Glutamatergic neuron (in vitro differentiated cells): ENCODE data around the gene BMI1. TPM values are rescaled to one million over a fixed set of nuclear protein-coding genes. Genes with fewer than 3 reads are reported as not detected.

ENCODE experiments used
- DNase-seq: peaks from one replicate; pipeline ENCODE4 v3.0.0; 2022
- H3K27ac Mint-ChIP-seq: one replicate; pipeline ENCODE4 v1.8.0; 2020; ENCODE audit warnings: mild to moderate bottlenecking, mixed read lengths, inconsistent platforms; ENCODE audit not compliant: unreplicated experiment
- H3K27me3 Mint-ChIP-seq: one replicate; pipeline ENCODE4 v1.8.0; 2020; ENCODE audit warnings: mild to moderate bottlenecking, moderate library complexity, mixed read lengths, inconsistent platforms; ENCODE audit not compliant: unreplicated experiment
- H3K36me3 Mint-ChIP-seq: one replicate; pipeline ENCODE4 v1.8.0; 2020; ENCODE audit warnings: mild to moderate bottlenecking, mixed read lengths, inconsistent platforms; ENCODE audit not compliant: unreplicated experiment
- H3K4me1 Mint-ChIP-seq: one replicate; pipeline ENCODE4 v1.8.0; 2020; ENCODE audit warnings: mild to moderate bottlenecking, low read depth, mixed read lengths, inconsistent platforms; ENCODE audit not compliant: unreplicated experiment
- H3K4me3 Mint-ChIP-seq: one replicate; pipeline ENCODE4 v1.8.0; 2020; ENCODE audit warnings: mild to moderate bottlenecking, mixed read lengths, inconsistent platforms; ENCODE audit not compliant: unreplicated experiment
- H3K9me3 Mint-ChIP-seq: one replicate; pipeline ENCODE4 v1.8.0; 2020; ENCODE audit warnings: mild to moderate bottlenecking, moderate library complexity, mixed read lengths, inconsistent platforms; ENCODE audit not compliant: unreplicated experiment
- total RNA-seq: library from RNA; stranded (reverse); fragmentation: NEBNext Ultra II Directional; extraction: Animal tissue kit (Norgen Biotek cat#: 25700); gene quantifications from one replicate; pipeline ENCODE4 v1.2.1, GENCODE V29; 2021; ENCODE audit not compliant: unreplicated experiment
- TF ChIP-seq, protein P1 (sequence below): fragments of 200-600 bp; sonication (generic); IDR thresholded peaks from one replicate; pipeline ENCODE4 v1.5.0; 2021; ENCODE audit not compliant: partially characterized antibody, unreplicated experiment

Gene BMI1
- total RNA-seq, 1 donor from 2014 or later, result 23.3 TPM

DNA sequence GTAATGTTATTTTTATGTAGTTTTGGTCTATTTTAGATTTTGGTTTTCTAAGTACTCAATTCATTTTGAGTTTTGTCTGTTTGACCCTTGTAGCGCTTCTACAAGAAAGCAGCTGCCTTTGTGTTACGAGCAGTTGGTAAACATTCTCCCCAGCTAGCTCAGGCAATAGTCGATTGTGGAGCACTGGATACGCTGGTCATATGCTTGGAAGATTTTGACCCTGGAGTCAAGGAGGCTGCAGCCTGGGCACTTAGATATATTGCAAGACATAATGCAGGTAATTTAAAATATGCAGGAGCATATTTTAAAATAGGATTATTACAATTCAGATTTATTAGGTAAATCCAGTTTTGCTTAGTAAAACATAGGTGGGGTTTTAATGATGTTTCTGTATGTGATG, 47.5 kb downstream of the BMI1 start:
- Mint-ChIP-seq H3K9me3 (no peaks in the 10 kb centered on the region), H3K27me3 (no peaks in the 10 kb centered on the region), H3K4me1 (no peaks in the 10 kb centered on the region), H3K36me3 (no peaks in the 10 kb centered on the region), H3K4me3 (no peak overlapping the region), H3K27ac (no peak overlapping the region)
- no peak for DNase-seq
- TF ChIP-seq, protein P1, sequence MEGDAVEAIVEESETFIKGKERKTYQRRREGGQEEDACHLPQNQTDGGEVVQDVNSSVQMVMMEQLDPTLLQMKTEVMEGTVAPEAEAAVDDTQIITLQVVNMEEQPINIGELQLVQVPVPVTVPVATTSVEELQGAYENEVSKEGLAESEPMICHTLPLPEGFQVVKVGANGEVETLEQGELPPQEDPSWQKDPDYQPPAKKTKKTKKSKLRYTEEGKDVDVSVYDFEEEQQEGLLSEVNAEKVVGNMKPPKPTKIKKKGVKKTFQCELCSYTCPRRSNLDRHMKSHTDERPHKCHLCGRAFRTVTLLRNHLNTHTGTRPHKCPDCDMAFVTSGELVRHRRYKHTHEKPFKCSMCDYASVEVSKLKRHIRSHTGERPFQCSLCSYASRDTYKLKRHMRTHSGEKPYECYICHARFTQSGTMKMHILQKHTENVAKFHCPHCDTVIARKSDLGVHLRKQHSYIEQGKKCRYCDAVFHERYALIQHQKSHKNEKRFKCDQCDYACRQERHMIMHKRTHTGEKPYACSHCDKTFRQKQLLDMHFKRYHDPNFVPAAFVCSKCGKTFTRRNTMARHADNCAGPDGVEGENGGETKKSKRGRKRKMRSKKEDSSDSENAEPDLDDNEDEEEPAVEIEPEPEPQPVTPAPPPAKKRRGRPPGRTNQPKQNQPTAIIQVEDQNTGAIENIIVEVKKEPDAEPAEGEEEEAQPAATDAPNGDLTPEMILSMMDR, result no peak

DNA sequence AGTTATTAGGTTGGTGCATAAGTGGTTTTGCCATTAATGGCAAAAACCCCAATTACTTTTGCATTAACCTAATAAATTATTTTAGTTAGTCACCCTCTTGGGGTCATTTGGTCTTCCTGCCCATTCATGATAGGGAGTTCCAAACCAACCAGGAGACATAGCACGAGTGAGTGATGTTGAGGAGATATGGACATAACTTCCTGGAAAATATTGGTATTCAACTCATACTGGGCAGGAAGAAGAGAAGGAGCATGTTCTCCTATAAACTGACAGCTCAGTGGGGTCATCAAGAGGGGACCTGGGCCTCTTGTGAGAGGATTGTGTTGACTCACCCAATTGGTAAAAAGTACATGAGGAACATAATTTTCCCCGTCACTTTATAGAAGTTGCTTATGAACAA, 48.1 kb downstream of the BMI1 start:
- H3K27me3 Mint-ChIP-seq, result no peaks in the 10 kb centered on the region
- no peak overlapping the region for H3K27ac Mint-ChIP-seq
- H3K9me3 Mint-ChIP-seq, result no peaks in the 10 kb centered on the region
- no peak overlapping the region for H3K4me3 Mint-ChIP-seq
- TF ChIP-seq, protein P1, result no peak
- H3K36me3 Mint-ChIP-seq, result no peaks in the 10 kb centered on the region
- H3K4me1 Mint-ChIP-seq, result no peaks in the 10 kb centered on the region
- no peak for DNase-seq

DNA sequence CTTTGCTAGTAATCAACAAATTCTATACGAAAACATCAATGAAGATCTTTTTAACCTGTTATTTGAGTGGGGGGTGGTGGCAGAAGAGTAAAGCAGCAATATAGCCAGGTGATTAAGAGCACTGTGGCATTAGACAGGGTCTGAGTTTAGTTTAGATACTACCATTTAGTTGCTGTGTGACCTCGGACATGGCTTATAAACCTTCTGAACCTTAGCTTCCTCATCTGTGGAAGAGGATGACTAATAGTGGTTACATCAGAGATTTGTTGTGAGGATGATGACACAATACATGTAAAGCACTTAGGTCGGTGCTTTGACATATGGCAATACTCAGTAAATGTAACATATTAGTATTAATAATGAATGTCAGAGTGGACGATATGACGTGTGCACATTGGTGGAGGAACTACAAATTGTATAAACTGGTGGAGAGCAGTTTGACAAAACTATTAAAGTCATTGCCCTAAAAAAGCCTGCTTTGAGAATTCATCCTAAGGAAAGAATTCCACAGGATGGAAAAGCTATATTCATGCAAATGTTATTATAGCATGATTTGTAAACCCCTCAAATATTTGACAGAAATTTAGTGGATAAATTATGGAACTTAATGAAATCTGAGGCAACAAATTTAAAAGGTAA, 48.7 kb downstream of the BMI1 start:
- H3K36me3 Mint-ChIP-seq, result no peaks in the 10 kb centered on the region
- H3K27me3 Mint-ChIP-seq, result no peaks in the 10 kb centered on the region
- H3K9me3 Mint-ChIP-seq, result no peaks in the 10 kb centered on the region
- H3K4me1 Mint-ChIP-seq, result no peaks in the 10 kb centered on the region
- TF ChIP-seq, protein P1, result no peak
- no peak overlapping the region for H3K4me3 Mint-ChIP-seq
- no peak for DNase-seq
- no peak overlapping the region for H3K27ac Mint-ChIP-seq

DNA sequence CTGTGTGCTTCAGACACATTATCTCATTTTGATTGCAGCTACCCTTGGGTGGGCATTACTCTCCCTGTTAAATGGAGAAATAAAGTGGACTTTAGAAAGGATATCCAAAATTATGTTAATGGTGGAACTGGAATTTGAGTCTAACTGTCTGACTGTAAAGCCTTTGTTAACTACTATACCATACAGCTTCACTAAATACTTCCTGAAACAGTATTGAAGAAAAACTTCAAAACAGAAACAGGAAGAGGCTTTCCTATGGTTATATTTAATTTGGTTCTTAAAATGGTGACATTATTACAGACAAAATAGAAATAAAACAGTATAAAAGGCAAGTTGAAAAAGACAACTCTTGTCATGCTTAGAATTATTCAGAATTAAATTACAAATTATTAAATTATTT, 49.4 kb downstream of the BMI1 start:
- Mint-ChIP-seq H3K9me3 (no peaks in the 10 kb centered on the region), H3K27me3 (no peaks in the 10 kb centered on the region), H3K4me3 (no peak overlapping the region), H3K27ac (no peak overlapping the region), H3K4me1 (no peaks in the 10 kb centered on the region), H3K36me3 (no peaks in the 10 kb centered on the region)
- no peak for DNase-seq
- TF ChIP-seq, protein P1, result no peak

DNA sequence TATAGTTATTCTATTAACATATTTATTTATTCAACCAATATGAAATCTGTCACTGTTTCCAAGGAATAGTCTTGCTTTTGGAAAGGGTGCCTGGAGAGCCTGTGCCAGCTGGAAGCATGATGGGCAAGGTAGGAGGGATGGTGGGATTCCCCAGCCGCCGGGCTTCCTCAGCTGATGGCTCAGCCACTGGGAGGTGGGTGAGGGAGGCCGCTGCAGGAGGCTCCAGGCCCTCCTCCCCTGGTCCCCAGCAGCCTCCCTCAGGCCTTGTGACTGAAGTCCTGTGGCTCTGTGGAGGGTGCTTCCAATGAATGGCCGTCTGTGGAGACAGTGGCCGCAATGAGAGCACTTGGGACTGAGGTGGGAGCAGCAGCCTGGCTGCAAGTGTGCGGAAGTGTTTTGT, 51.4 kb downstream of the BMI1 start:
- Mint-ChIP-seq H3K4me1 (no peaks in the 10 kb centered on the region), H3K27ac (no peak overlapping the region)
- TF ChIP-seq, protein P1, result no peak

More for the DNA sequence above, 51.4 kb downstream of the BMI1 start:
- H3K36me3 Mint-ChIP-seq, result no peaks in the 10 kb centered on the region
- no peaks in the 10 kb centered on the region for H3K9me3 Mint-ChIP-seq
- H3K4me3 Mint-ChIP-seq, result no peak overlapping the region
- no peaks in the 10 kb centered on the region for H3K27me3 Mint-ChIP-seq
- DNase-seq, result no peak
